Cerebellar cortex (tissue), 1 donor: Measurements from ENCODE around the gene ANKRD39.
A peak's percentile ranks its signal among the peaks of the same experiment; 100 is the strongest.

Experiments
- DNase-seq: peaks from one replicate; pipeline ENCODE4 v3.0.0-alpha.2; 2015; ENCODE audit warnings: low spot score

Gene ANKRD39

DNA sequence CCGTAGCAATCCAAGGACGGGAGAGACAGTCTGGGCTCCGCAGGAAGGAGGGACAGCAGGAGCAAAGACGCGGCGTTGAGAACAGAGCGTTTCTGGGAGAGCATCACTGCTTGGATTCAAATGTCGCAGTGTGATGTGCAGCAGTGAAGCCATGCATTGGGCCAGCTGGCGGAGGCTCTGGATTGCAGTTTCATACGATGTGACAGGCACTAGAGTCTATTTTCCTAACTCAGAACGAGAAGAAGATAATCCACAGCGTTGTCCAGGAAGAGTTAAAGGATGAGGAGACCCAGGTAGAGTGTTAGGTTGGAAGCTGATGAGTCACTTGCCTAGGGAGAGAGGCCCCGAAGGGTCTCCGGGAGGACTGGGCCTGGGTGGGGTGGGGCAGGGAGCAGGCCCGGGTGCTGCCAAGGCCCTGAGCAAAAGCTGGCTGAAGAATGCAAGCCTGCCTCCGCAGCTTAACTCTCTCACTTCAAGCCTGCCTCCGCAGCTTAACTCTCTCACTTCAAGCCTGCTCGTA, 29.7 kb upstream of the ANKRD39 start:
- peak; percentile 82 for DNase-seq

DNA sequence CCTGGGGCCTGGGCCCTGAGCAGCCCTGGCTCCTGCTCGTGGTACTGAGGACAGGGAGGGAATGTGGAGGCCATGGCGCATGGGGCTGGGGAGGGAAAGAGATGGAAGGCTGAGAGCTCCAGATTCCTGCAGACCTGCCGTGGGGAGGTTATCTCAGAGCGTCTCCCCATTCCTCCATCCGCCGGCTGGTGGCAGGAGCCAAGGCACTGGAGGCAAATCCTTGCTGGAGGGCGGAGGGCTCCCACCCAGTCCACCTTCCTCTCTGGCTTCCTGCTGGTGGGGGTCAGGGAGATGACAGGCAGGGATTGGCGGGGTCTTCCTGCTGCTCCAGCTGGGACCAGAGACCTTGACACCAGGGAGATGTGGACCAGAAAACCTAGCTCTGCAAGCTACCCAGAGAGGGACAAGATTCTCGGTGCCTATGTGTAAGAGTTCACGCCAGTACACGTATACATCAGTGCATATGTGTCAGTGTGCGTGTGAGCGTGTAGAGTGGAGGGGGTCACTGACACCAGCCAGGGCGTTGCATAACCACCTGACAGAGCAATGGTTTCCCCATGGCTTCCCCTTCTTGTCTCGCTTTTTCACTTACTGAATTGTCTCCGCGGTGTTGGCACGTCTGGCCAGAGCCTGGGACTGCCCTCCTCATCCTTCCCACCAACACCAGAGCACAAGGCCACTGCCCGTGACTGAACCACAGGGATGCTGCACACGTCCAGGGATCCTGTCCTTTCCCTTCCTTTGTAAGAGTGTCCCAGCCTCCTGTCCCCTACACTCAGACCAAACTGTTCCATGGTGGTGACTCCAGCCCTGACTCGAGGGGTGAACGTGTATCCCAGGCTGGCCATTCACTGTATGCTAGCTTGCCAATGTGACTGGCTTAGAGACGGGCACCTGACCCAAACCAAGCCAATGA, 27.9 kb upstream of the ANKRD39 start:
- no peak for DNase-seq

DNA sequence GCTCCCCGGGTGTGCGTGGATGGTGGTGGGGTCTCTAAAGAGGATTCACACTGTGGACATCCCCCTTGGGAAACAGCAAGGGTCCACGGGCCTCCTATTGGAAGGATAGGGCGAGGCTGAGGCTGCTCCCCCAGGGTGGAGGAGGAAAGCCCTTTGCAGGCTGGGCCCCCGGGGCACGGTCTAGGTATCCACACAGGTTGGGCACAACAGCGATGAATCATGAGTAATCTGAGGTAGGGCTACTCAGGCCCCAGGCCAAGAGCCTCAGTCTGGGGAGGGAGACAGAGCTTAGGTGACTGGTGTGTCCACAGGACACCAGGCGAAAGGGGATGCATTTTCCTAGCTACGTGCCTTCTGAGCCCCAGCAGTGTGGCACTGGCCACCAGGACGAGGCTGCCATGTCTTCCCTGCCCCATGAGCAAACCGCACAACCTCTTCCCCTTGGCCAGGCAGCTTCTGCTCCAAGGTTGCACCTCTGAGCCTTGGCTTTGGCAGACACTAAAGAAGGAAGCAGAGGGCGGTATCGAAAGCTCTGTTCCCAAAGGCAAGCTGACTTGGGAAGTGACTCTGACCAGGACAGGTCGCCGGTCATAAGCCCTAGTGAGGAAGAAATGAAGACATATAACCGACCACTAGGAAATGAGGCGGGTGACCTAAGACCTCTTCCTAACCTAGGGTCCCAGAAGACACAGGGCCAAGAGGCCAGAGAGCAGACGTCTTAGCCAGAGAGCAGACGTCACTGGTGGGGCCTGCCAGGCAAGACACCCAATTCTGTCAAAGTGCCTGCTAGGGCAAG, 26.7 kb upstream of the ANKRD39 start:
- DNase-seq, result no peak

DNA sequence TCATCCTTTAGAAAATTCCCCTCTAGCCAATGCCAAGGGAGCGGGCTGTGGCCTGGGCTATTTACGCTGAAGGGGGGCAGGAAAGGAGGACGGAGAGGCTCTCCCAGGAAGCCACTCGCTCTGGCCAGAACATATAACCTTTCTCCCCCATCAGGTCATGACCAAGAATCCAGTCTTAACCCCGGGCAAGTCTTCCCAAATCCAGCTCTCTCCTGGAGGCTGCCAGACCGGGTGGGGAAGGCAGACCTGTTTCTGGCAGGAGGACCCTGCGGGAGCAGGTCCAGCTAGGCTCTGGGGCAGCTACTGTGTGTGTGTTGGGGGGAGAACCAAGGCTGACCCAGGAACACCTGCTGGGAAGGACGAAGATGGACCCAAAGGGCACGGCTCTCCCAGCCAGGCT, 25.5 kb upstream of the ANKRD39 start:
- DNase-seq, result no peak

DNA sequence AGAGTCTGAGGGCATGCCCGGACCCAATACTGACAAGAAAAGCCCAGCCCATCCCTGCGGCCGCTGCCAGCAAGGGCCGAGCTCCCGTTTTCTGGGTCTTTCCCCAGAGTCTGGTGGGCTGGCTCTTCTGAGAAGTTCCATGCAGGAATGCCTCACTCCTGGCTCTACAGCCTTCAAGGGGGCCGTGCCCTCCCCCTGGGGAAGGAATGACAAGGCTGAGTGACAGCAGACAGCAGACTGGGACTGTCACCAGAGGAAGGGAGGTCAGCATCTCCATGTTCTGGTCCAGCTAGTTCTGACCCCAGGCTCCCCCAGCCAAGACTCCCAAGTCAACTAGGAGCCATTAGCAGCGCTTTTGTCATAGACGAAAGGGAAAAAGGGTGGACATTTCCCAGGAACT, 25.1 kb upstream of the ANKRD39 start:
- DNase-seq, result no peak

DNA sequence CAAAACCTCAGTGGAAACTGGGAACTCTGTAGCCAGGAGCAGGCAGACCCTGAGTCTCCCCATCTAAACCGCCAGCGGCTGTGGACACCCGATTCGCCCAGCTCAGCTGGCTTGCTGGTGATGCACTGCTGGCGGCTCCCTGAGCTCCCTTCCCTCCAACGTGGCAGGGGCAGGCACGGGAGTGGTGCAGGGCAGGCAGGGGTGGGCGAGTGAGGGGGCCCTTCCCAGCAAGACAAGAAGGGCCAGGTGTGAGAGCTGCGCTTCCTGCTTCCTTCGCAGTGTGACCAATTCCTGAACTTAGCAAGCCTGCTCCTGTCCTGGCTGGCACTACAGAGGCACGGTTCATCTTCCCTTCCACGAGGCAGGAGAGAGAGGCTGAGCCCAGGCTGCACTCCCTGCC, 24.4 kb upstream of the ANKRD39 start:
- no peak for DNase-seq

DNA sequence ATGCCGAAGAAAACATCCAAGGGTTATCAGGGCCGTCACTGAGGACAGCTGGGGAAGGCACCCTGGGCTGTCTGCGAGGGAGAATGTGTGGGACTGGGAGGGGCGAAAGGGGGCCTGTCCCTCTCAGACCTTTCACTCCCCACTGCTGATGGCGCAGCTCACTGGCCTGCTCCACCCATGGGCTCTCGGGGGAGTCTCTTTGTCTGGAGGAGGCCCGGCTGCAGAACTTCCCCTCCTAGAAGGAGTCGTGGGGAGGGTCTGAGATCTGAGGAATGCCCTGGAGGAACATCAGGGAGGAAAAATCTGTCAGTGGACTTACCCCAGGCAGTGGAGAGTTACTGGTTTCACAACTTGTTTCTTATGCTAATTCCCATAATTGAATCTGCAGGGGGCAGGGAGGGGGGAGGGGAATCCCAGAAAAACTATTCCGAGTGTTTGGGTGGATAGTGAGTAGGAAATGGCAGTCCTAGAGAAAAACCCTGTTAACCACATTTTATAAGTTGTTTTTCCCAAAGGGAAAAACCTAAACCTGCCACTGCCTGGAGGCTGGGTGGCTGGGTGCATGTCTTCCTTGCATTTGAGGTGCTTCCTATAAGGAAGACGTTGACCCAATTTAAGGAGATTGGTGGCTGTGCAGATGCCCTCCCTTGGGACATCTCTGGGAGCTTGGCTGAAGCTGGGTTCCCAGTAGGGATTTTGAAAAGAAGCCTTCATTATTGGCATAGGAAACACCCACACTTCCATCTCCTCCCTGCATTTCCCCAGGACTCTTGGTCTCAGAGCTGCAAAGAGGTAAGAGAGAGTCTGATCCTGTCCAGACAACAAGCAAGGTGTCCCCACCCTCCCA, 23.8 kb upstream of the ANKRD39 start:
- DNase-seq, result no peak

DNA sequence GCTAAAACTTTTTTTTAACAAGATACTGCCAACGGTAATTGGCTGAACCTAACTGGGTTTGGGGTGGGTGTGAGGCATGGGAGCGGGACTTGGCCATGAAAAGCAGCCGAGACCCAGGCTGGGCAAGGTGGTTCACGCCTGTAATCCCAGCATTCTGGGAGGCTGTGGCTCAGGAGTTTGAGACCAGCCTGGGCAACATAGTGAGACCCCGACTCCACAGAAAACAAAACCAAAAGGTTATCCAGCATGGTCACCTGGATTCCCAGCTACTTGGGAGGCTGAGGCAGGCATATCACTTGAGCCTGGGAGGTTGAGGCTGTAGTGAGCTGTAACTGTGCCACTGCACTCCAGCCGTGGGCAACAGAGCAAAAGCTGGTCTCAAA, 23.1 kb upstream of the ANKRD39 start:
- DNase-seq, result no peak

DNA sequence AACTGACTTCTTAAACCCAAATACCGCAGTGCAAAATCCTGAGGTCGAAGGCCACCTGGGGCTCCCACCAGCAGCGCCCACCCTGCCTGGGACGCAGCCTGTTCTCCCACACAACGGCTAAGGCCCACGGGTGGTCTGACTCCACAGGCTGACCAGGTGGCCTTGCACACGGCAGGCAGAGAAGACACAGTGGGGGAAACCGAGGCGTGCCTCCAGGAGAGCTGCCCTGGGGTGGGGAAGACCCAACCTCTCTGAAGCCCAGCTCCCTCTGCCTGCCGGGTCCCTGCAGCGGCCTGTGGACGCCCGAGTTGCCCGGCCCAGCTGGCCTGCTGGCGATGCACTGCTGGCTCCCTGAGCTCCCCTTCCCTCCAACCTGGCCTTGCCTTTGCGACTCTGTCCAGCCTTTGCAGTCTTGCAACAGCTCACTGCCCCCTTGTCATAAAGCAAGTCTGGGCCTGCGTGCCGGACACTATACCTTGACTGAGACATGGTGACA, 21.8 kb upstream of the ANKRD39 start:
- no peak for DNase-seq

DNA sequence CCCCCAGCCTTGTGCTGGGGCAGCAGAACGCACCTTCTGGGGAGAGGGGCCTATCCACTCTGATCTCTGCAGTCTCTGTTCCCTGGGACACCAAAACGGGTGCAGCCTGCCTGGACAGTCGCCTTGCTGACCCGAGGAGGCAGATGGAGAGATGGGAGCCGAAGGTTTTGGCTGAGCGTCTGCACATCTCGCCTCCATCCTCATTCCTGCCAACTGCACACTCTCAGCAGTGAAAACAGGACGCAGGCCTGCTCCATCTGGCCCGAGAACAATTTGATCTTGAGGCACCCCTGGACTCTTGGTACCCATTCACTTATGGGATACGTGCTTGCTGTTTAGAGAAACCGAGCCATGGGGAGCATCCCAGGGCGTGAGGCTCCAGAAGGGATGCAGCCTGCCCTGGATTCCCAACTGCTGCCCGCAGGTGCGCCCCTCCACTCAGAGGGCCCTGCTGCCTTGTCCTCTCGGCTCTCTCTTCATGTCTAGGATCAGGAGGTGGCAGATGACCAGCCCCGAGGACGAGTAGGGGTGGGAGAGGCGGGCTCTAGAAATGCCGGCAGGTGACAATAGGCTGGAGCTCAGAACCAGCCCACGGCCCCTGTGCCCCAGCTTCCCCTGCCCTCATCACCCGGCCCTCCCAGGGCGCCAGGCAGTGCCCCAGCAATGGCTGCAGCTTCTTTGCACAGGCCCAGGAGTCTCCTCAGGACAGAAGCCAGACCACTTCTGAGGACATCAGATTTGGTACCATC, 21.2 kb upstream of the ANKRD39 start:
- peak; percentile 92 for DNase-seq

DNA sequence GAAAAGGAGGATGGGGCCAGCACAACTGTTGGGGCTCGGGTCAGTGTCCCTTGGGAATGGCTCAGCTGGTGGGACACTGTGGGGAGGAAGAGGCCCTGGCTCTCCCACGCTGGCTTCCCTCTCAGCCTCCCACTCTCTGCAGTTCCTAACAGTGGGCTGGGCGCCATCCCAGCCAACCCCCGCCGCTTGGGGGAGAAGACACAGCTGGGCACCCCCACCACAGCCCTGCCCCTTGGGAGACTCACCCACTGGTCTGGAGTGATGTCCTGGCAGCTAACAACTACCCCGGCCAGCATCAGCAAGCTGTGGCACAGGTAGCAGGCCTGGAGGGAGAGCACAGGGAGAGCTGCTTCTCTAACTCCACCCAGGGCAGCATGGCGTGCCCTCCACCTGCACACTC, 20.4 kb upstream of the ANKRD39 start:
- no peak for DNase-seq

DNA sequence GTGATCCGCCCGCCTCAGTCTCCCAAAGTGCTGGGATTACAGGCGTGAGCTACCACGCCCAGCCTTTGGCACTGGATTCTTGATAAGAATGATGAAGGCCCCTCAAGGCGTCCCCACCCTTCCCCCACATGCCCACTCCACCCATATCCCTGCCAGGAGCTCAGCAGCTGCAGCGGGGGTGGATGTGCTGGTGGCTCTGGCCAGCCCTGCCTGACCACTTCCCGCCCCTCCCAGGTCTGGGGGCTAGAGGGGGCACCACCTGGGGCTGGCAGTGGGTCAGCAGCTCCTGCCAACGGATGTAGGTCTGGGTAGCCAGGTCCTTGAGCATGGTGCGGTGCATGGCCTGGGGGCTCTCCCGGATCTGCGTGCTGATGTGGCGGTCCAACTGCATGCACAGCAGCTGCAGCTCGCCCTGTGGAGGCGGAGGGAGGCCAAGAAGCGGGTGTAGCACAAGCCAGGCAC, 19.8 kb upstream of the ANKRD39 start:
- no peak for DNase-seq

DNA sequence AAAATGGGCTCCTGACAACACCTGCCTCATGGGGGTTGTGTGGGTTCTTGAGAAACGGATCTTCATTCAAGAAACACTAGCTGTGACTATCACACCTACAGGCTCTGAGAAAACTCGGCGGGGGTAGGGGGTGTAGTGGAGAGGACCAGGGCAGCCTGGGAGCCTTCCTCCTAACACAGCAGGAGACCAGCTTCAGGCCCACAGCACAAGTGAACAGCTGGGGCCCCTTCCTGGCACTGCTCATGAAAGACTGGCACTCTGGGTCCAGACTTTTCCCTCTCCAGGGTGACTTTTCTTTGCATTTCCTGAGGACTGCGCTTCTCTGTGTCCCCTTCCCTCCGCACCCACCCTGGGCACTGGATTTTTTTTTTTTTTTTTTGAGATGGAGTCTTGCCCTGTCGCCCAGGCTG, 19.2 kb upstream of the ANKRD39 start:
- DNase-seq, result no peak

DNA sequence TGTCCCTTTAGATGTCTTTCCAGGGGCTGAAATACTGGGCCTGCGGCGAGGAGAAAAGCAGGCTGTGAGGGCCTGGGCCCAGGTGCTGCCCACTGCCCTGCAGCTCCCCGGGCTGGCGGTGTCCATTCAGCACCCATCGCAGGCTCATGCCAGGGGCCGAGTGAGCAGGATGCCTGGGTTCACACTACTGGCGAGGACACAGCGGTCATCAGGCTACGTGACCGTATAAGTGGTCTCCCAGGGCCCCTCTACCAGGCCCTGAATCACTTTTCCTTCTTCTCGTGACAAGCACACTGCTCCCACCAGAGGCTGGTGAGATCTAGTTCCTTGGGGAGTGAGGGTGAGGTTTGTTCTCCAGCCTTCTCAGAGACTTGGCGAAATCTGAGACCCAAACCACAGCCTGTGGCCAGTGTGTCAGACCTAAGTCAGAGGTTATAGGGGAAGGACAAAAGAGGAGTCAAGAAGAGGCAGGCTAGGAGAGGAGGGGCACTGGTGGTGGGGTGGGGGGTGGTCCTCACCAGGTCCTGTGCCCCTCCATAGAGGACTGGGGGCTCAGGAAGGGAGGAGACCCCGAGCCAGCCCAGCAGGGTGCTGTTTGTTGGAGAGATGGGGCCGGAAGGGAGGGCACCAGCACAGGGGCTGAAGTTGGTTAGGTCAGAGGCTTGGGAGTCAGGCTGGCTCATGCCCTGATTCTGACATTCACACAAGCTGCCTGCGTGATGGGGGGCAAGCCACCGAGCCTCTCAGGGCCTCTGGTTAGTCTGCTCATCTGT, 18.6 kb upstream of the ANKRD39 start:
- DNase-seq, result no peak

DNA sequence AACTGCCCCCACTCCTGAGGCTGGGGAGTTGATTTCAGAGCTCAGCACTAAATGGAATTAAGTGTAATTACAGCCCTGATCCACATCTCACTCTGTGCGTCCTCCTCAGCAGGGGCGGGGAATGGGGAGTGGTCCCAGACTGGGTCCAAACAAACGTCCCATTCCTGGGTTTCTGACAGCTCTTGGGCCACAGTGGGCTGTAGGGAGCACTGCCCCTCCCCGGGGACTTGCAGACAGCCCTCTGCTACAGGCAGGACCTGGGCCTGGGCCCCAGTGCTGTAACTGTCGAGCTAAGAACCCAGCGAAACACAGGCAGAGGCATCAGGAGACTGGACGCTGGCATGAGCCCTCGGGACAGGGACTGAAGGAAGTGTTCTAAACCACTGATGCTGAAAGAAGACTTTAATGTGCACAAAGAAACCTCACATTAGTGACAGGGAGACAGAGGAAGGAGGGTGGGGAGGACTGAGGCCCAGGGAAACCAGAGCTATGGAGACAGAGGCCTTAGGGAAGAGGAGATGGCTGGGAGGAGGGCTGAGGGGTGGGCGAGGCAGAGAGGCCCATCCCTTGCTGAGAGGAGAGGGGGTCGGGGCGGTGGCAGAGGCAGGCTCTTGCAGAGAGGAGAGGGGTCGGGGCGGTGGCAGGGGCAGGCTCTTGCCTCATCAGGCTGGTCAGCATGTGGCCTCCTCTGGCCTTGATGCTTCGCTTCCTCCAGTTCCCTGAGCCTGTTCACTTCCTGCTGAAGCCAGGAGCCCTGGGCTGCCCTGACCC, 17.9 kb upstream of the ANKRD39 start:
- DNase-seq, result no peak

DNA sequence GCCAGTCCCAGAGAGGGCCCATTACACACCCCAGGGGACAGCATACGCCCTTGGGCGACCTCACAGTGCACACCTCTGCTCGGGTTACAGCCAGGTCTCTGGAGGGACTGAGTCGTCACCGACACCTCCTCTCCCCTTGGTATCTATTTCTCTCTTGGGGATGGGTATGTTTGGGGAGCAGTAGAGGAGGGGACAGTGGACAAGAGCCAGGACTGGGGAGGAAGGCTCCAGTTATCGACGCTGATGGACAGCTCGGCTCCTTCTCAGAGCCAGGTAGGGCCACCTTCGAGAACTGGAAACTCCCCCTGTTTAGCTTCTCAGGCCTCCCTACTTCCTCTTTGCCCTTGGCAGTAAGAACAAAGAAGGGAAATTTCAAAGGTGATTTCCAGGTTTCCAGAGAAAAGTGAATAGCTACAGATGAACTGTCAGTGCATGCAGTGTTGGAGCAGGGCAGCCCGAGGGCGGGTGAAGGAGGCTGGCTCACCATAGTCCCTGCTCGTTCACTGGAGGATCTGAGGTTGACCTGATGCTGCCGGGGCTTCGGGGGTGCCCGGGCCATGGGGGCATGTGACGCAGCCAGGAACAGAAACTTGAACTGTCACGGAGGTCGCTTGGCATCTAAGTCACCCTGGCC, 16.5 kb upstream of the ANKRD39 start:
- no peak for DNase-seq

DNA sequence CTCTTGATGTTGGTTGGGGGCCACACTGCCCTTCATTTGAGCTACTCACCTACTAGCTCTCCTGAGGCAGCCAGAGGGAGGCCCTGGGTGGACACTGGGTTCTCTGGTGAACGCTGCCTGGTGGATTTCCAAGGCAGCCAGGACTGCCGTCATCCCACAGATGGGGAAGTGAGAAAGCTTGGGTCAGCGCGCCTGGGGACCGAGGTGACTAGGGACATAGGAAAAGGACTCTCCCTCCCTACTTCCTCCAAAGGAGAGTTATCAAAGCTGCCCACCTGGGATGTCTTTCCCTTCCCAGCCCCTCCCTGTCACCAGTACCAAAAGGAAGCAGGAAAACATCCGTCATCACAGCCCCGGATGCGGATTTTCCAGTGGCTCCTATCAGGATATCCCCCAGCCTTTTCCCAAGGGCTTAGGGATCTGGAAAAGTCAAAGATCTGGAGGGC, 15.9 kb upstream of the ANKRD39 start:
- no peak for DNase-seq

DNA sequence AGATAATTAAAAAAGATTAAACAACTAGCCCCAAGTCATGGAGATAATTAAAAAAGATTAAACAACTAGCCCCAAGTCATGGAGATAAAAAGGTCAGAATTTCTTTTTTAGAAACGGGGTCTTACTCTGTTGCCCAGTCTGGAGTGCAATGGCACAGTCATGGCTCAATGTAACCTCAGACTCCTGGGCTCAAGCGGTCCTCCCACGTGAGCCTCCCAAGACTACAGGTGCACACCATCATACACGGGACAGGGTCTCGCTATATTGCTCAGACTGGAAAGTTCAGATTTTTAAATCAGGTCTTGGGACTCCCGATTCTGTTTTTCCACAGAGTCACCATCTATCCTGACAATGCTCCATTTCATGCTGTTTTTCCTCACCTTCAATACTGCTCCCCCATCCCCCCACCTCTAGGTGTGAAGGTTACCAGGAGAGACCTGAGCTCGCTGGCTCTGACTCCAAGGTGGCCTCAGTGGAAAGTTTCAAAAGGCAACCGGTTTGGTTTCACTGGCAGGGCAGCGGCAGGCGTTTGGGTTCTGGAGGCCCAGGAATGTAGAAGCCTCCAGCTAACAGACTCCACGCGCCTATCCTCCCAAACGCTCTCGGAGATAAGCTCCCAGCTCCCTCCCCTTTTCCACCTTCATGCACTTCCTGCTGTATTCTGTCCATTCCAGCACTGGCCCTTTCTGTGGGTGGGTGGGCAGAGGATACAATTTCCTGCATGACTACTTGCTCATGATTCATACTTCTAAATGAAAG, 15.0 kb upstream of the ANKRD39 start:
- no peak for DNase-seq
